DMS53 (cell line): ENCODE measurements around the gene ZNF512B.

Experiments
- DNase-seq: peaks from one replicate; lab custom pipeline; 2025; lab: John Stamatoyannopoulos, UW

Gene ZNF512B

DNA sequence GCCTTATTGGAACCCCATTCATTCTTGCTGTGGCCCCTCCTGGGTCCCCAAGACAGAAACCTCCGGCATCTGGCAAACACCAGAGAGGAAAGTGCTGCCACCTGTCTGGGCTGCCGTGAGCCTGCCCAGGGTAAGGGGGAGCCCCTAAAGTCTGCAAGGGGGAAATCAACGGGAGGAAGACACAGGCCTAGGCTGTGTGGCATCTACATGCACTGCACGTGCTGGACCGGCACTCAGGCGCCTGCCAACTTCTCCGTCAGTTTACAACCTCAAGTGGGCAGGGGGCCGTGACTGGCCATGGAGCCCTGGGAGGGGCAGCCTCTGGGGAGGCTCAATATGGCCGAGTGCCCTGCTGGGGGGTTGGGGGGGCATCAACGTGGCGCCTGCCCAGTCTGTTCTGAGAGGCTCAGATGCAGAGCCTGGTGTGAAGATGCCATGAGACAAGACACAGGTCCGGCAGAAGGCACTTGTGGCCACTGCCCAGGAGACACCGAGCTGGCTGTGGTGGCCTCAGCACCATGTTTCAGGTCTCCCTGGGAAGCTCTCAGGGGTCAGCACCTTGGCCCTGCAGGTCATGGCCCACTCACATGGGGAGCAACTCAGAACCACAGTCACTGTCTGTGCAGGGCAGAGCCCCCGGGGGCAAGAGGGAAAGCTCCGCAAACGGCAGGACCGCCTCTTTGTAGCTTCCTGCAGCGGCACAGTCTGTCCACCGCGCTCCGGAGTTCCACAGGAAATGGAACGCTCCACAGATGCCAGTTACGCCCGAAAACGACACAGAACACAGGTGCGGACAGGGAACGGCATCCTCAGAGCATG, 21.9 kb downstream of the ZNF512B start:
- DNase-seq: peak; percentile 73

DNA sequence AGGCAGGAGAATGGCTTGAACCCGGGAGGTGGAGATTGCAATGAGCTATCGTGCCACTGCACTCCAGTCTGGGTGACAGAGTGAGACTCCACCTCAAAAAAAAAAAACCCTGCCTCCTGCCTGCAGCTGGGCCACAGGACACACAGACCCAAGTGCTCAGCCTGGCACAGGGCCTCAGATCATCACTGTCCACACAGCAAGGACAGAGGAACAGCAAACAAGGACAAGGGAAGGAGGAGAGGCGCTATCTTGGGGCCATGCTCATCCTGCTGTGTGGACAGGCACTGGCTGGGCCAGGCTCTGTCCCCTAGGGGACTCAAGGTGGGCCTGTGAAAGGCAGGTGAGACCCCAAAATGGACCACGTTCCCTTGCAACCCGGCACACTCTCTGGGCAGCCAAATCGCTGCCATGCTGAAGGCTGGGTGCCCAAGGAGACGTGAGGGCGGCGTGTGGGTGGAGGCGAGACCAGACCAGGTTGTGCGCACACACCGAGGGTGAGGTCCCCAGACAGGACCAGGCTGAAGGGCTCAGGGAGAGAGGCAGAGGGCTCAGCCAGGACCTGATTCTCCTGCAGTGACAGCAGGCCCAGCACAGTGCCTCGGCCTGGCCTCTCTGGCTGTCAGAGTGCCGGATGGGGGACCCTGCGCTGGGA, 22.6 kb downstream of the ZNF512B start:
- DNase-seq: peak; percentile 63

DNA sequence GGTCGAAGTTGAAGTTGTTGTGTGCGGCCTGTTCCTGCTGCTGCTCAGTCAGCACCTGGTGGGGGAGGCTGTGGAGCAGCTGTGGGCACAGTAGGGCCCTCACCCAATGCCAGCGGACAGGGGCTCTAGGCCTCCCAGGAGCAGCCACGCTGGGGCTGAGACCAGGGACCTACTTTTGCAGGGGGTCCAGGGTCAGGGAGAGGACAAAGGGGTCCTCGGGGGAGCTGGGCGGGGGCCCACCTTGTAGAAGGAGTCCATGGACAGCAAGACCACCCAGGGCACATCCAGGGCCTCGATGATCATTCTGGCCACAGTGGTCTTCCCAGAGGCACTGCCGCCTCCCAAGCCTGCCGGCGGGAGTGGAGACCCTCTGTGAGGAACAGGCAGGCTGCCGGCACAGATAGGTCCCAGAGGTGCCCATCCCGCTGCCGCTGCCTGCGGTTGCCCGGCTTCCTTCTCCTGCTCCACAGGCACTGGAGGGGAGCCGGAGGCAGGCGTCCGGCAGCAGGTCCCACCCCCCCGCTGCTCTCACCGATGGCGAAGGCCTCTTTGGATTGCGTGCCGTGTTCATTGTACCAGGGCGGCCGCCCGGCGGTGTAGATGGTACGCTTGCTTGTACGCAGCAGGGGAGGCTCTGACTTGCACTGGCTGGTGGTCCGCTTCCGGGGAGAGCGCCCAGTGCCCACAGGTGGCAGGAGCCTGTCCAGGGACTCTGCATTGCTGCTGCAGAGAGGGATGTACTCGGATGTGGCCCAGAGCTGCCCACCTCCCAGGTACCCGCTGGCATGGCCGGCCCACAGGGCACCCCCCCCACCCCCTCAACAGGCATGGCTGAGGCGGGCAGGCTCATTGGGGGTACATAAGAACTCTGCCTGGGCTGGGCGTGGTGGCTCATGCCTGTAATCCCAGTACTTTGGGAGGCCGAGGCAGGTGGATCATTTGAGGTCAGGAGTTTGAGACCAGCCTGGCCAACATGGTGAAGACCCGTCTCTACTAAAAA, 23.5 kb downstream of the ZNF512B start:
- DNase-seq: no peak

DNA sequence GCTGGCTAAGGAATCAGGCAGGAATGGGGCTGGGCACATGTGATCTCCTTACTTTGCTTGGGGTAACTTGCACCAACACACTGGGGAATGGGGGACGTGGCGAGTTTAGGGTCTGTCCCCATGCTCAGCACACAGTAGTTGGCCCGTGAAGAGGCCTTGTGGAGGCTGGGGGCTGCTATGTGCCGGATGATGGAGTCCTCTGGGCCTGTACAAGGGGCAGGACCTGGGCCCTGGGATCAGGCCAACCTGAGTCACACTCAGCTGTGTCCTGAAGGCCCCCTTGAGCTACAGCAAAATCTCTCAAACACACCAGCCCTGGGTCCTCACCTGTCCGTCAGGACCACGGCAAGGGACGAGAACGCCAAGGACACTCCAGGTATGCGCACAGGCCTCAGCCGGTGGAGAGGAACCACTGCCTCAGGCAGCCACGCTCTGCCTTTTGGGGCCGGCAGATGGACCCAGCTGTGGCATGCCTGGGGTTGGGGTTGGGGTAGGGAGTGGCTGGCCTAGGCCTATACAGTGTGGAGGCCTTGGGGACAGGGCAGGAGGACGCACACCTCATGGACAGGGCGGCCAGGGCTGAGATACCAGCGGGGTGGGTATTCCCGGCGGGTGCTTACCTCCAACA, 24.6 kb downstream of the ZNF512B start:
- DNase-seq: no peak

DNA sequence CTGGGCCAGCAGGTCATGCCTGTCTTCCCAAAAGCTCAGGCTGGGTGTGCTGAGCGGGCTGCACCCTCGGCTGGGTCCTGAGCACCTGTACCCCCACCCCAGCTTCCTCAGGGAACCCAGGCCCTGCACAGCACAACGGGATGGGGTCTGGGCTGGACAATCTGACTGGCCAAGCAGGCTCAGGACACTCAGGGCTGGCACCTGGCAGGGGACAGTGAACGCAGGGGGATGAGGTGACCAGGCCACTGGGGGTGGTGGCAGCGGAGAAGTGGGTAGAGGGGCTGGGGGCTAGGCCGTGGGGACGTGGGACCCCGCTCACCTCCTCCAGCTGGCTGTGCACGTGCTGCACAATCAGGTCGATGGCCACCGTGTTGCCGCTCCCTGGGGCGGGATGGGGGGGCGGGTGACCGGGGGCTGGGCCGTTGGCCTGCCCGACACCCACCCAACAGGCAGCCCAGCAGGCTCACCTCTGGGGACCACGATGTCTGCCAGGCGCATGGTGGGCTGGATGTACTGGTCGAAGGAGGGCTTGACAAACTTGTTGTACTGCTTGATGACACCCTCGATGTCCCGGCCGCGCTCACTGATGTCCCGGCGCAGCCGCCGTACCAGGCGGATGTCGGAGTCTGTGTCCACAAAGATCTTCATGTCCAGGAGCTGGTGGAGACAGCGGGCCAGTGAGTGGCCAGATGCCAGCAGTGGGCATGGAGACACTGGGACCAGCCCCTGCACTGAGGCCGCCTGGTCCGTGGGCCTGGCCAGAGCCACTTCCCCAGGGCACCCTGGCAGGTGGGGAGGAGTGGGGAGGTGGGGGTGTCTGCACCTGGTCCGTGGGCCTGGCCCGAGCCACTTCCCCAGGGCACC, 25.4 kb downstream of the ZNF512B start:
- DNase-seq: no peak

DNA sequence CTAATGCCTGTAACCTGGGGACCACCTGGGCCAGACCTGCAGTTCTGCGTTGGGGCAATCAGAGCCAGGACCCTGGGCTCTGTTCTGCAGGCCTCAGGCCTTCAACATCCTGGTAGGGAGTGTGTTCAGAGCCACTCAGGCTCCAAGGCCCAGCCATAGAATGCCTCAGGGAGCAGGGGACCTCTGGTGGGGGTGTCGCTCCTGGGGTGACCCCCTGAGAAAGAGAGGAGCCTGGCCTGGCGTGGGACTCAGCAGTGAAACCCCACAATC, 26.0 kb downstream of the ZNF512B start:
- DNase-seq: no peak

DNA sequence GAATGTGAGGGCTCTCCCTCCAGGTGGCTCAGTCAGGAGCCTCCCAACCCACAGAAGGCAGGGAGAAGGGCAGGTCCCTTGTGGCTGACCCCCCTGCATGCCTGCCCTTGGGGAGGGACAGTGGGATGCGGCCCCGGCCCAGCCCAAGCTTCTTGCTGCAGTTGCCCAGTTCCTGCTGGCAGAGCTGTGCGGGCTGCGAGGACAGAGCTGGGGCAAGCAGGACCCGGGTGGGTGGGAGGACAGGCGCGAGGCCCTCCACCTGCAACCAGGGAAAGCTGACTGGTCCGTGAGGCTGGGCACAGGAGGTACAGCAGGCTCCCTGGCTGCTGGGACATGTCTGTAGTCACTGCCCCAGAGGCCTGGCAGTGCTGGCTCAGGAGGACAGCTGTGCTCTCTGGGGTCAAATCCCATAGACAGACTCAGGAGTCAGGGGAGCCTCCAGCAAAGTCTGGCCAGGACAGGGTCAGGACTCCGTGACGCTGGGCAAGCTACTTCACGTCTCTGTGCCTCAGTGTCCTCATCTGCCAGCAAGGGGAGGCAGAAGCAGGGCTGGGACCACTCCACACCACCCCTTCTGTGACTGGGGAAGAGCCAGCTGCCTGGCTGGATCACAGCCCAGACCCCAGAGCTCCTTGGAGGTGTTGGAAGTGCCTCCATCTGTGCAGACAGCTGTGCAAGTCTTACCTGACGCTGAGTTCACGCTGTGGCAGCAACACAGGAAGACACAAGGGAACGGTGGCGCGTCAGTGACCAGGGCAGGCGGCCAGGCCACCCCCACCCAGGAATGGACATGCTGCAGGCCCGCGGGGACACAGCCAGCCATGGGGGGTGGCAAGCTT, 26.5 kb downstream of the ZNF512B start:
- DNase-seq: no peak

DNA sequence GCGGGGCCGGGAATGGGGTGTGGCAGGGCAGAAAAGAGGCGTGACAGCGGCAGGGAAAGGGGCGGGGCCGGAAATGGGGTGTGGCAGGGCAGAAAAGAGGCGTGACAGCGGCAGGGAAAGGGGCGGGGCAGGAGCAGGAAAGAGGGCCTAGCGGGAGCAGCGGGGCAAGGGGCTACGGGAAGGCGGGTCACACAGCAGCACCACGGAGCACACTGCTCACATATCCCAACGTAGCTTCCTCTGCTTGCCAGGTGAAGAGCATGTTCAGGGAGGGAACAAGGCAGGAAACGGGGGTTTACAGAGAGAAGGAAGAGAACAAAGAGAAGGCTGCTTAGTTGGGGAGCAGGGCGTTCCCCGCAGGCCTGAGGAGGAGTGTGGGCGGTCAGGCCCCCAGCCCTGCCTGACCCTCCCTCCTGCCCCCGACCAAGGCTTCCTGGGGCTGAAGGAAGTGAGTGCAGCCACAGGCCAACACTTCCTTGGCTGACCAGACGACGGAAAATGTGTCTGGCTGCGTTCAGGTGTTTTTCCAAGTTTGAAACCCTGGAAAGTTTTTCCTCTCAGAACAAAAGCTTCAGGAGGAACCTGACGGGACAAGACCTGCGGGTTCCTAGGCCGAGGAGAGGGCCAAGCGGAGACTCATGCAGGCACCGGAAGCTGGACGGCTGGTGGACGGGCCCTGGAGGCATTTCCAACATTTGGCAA, 27.3 kb downstream of the ZNF512B start:
- peak; percentile 57 for DNase-seq

DNA sequence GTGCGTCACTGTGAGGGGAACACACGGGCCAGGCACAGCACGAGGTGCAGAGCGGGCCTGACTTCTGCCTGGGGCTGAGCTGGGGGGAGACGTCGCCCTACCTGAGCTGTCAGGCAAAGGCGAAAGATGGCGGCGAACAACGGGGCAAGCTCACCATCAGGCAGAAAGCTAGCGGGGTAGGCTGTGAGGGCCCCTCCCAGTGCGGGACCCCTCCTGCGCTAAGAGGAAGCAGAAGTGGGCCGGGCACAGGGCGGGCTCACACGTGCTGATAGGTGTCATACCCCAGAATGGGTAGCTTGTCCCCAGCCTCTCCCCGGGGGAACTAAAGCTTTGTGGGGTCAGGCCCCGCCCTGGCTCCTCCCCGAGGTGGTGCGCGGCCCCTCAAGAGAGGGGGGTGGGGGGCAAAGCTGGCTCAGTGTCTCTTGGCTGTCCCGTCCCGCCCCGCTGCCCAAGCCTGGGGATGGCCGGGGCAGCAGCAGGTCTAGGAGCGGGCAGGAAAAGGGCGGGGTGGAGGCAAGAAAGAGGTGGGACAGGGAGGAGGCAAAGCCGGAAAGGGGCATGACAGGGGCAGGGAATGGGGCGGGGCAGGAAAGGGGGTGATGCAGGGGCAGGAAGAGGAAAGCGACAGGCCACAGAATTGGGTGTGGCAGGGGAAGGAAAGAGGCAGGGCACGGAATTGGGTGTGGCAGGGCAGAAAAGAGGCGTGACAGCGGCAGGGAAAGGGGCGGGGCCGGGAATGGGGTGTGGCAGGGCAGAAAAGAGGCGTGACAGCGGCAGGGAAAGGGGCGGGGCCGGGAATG, 28.2 kb downstream of the ZNF512B start:
- DNase-seq: no peak

DNA sequence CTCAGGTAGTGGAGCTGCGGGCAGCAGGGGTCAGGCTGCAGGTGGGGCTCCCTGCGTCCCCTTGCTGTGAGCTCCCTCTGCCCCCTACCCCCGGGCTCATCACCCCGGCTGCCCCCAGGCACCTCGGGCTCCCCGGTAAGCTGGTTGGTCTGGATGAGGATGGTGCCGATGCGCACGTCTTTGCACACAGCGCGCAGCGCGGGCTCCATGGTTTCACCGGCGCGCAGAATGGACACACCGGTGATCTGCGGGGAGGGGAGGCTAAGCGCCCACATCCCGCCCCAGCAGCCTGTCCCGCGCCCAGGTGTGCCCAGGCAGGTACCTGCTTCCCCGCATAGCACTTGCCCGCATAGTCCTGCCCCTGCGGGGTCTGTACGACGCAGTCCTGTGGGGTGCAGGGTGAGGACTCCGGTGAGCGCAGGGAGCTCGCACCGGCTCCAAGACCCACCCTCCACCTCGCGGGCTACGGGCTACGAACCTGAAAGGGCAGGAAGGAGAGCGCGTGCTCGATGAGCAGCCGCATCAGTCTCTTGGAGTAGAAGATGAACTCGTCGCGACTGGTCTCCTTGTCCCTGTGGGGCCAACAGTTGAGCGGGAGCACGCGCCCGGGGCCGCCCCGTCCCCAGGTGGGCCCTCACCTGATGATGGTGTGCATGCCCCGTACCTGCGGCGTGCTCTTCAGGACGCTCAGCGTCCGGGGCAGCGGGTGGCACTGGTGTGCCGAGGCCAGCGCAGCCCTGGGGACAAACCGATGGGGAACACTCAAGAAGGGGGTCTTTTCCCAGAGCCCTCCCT, 29.1 kb downstream of the ZNF512B start:
- DNase-seq: no peak

DNA sequence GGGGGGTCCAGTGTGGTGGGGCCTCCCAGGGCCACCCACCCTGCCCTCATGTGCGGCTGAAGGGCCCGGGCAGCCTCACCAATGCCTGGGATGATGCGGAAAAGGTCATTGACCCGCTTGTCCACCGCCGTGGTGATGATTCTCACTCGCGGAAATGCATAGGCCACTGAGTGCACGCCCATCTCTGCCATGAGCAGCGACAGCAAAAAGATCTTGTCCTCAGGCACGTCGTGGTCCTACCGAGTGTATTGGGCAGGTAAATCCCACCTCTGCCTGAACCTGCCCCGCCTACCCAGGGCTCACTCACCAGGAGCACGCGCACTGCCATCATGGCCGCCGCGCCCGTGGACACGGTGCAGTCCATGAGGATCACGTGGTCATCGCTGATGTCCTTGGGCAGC, 29.7 kb downstream of the ZNF512B start:
- no peak for DNase-seq

DNA sequence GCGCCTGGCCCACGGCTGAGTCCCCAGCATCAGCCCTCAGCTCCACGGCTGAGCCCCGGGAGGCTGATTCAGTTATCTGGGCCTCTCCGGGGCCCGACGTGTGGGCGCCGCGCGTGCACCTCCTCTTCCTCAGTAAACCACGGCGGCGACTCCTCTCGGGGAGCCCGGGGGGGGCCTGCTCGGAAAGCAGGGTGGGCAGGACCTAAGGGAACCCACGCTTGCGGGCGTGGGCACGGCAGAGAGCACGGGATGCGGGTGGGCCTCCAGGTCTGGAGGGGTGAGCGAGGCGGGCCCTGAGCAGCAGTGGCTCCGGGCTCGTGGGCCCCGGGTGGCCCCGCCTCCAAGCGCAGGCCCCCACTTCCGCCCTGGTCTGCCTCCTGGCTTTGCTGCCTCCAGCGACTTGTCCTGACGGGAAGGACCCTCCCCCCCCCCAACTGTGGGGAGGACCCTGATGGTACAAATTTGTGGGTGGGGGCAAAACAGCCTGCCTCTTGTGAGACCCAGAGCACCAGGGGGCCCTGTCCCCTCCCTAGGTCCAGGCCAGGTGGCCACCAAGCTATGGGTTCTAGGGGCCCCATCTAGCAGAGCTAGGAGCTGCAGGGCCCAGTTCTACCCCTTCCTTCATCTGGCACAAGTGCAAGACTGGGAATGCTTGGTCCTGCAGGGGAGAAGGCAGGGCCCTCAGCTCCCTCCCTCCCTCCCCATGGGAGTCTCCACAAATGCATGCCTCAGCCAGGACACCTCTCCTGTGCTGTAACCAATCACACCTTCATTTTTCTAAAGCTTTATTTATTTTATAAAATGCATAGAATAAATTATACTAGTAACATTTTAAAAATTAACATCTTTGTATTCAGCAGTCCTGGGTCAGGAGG, 30.4 kb downstream of the ZNF512B start:
- no peak for DNase-seq

DNA sequence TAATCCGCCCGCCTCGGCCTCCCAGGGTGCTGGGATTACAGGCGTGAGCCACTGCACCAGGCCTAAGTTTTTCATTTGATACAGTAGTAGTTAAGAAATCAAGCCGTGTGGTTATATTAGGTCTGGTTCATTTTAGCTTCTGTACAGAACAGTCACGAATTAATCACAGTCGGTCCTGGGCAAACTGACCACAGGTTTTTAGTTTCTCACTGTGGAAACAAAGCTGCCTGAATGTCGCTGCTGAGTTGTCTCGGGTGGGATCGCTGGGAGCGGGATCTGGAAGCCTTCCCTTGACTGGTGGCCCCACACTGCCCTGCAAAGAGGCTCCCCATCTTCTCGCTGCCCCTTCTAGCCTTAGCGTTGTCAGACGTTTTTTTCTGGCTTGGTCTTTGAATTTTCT, 32.1 kb downstream of the ZNF512B start:
- no peak for DNase-seq

DNA sequence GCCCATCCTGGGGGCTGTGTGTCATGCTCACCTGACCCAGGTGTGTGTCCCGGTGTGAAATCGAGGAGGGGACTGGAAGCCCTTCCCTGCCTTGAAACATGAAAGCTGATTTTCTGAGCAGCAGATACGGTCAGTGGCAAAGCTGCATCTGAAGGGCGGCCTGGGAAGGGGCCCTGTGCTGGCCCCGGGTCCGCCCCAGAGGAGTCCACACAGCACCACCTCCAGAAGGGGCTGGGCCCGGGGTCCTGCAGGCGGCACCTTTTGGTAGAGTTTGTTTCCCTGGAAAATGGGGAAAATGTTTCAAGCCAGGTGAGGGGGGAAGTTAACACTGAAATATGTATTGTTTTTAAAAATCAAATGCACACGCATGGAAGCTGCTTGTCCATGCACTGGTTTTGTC, 34.3 kb downstream of the ZNF512B start:
- DNase-seq: no peak

DNA sequence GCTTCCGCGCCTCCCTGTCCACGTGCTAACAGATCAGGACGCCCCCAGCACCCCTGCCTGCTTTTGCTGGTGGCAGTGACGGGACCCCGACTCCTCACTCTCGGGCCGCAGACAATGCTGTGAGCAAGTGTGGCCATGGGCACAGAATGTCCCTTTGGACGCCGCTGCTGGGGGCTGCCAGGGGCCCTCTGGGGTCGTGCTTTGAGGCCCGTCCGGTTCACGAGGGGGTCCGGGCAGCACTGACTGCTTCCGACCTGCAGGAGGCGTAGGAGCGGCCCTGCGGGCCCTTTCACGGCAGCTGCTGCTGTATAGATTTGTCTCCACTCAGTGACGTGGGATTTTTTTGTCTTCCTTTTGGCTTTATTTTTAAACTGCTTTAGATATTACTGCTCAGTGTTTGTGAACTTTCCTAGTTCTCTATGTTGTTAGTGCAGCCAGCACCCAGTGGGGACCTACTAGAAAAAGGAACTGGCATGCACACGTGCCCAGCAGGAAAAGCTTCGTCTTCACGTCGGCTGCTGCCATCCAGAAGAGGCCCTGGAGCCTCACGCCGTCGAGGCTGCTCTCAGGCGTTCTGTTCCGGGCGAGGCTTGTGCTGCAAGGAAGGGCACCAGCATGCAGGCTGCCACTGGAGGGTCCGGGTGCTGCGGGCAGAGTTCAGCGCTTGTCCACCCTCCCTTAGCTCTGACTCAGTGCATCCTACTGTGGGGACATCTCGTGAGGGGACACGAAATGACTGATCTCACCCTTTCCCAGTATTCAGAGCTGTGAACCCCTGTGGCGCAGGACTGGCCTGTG, 35.3 kb downstream of the ZNF512B start:
- no peak for DNase-seq

DNA sequence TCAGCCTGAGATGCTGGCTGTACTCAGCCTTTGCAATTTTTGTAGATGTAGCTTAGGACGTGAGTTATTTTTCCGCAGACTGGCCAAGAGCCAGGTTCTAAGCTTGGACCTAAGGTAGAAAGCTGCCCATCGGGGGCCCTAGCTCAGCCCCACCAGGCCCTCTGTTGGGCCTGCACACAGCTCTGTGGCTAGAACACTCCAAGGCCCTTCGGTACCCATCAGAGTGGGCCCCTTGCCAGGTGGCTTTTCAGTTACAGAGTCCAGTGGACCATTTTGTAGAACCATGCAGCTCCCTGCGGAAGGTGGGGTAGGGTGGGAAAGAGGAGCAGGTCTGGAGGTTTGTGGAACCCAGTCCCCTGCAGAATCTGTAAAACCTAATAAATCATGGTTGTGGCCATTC, 36.1 kb downstream of the ZNF512B start:
- no peak for DNase-seq
